GM12801 (cell line): Measurements from ENCODE around the gene CAT.

Experiments used
- CTCF ChIP-seq: IDR thresholded peaks from one replicate; pipeline ENCODE4 v1.5.1; 2011; ENCODE audit warnings: control low read depth; ENCODE audit not compliant: insufficient read length; ENCODE audit errors: extremely low read depth

CAT gene

DNA sequence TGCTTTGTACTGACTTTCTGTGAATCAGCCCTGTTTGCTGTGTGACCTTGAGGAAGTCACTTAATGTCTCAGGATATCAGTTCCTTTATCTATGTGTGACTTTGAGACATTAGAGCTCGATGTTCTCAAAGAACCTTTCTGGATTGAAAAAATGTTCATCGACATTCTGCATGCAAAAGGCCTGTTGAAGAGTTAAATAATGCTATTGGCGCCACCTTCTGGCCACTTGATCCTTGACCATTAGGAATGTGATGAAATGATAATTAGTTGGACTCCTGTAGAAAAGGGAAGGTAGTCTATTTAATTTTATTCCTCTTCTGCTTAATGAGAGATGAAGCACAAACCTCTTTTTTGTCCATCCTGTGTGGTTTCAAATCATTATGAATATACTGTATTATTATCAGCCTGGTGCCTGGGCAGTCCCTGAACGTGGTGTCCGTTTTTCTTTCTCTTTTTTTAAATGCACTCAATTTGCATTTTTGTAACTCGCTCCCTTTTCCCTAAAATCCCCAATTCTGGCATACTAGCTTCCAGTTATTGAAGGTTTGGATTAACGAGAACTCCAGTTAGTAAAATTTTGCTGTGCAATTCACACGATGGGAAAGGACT lies 54.2 kb downstream of the CAT start:
- no peak for TF ChIP-seq CTCF

DNA sequence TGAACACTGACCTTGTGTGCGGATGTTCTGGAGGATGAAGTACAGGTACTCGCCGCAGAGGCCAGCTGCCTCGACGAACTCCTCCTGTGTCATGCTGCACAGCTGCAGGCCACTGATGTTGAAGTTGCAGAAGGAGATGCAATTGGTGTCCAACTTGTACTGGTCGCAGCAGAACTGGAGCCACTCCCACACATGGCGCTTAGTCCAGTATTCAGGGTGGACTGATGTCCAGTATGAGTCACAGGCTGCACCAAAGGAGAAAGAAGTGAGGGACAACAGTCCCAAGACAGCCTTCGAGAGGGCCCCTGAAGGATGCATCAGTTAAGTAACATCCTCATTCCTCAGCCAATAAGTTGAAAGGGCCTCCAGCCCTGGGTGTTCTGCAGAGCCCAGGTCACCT lies 54.7 kb downstream of the CAT start:
- TF ChIP-seq CTCF, result no peak

DNA sequence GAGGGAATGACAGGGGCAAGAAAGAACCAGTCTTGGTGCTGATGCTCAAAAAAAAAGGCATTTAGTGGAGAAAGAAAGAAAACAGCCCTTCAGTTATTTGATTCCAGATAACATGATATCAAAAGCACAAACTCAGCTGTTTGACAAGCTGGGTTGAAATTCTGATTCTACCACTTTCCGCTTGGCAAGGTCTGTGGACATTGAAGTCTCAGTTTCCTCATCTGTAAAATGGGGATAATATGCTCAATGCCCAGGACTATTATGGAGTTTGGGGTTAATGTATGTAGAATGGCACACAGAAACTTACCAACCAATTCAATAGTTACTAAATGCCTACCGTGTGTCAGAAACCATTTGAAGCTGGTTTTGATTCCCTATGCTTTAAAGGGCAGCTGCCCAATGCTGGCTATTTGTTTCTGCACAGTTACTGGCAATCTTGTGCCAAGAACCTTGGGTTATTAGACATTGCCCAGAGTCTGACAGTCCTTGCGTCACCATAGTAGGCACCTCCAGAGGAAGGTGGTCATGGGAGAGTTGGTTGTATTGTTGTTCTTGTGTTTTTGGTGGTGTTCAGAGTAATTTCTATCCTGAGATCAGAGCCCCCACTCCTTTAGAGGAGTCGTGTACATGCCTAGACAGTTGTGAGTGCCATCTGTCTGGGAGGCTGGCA lies 55.3 kb downstream of the CAT start:
- no peak for TF ChIP-seq CTCF

DNA sequence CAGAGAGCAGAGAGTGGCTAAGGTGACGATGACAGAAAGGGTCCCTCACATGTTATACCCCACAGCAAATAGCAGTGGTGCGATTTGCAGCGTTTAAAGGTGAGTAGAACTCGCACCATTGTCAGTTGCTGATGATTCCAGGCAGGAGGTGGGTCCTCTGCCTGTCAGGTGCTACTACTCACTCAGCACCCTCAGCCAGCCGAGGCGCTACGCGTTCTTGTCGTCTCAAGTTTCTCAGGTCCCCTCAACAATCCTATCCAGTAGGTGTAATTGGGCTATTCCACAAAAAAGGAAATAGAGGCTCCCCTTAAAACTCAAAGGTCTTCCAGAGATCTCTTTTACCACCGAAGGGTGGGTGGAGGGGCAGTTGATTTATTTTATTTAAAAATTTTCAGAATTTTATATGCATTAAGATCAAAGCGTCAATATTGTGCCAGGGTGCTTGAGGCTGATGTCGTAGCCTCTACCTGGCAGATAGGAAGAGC lies 56.5 kb downstream of the CAT start:
- no peak for TF ChIP-seq CTCF

DNA sequence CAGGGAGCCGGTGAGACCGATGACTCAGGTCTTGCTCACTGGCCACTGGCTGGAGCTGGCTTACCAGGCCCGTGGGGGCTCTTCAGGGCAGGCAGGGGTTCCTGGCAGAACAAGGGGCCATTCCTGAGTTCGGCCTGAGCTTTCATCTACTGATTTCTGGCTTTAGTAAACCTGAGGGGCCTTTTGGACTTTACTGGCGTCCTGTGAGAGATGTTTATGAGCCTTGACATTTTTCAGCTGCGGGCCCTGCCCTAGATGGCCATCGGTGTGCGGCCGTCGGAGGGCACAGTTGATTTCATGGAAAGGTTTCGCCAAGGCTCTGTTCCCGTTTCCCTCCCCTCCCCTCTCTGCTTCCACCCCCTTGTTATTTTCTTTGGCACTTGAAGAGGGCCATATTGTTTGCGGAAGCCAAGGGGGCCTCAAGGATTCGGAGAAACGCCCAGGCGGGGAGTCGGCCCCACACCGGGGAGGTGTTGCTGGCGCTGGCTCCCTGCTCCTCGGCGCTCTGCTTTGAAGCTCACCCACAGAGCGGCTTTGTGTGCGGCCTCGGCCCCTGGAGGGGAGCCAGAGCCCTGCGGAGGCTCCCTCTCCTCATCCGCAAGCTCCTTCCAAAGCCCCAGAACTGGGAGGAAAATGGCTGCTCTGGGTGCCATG lies 57.1 kb downstream of the CAT start:
- no peak for TF ChIP-seq CTCF

- TF ChIP-seq CTCF, result no peak
These were observed 61.2 kb downstream of the CAT start for GRCh38 chr11:34499719-34500500.

GRCh38 chr11:34501500-34501899 lies 62.8 kb downstream of the CAT start:
- no peak for TF ChIP-seq CTCF
